Right ventricle myocardium superior (tissue), 1 donor: ENCODE data around the gene MVD. TPM values are rescaled to one million over a fixed set of nuclear protein-coding genes. Genes with fewer than 3 reads are reported as not detected.

Source experiments
- ATAC-seq: fragments of 200-7000 bp; cut with Tn5 transposase; one replicate; pipeline ENCODE4 v1.9.1; 2020; ENCODE audit warnings: mild to moderate bottlenecking; ENCODE audit not compliant: poor library complexity
- DNase-seq: peaks from one replicate; pipeline ENCODE4 v3.0.0-alpha.2; 2020
- intact Hi-C: fragments of 100-400 bp; cut with DNase I; formaldehyde crosslinking; loops from one replicate; pipeline ENCODE4 v1.11.2; 2022
- total RNA-seq: library from RNA; stranded (reverse); fragmentation: NEBNext Ultra II Directional; extraction: Animal tissue kit (Norgen Biotek cat#: 25700); gene quantifications from one replicate; pipeline ENCODE4 v1.2.1, GENCODE V29; 2021
- donor health status: DM: no; HTN: yes; CAD: no; lungs with severe emphysema.

Gene MVD
- total RNA-seq, 1 donor from 2014 or later, result 21.9 TPM

- DNase-seq, result no peak
- ATAC-seq, result no peak
- intact Hi-C loops, result no loop called here
Measured at GRCh38 chr16:88662222-88662842, 559 bp downstream of the MVD start.

- DNase-seq (no peak), ATAC-seq (no peak)
- intact Hi-C loops, result no loop called here
Measured at GRCh38 chr16:88661468-88661867, 1.4 kb downstream of the MVD start.

- ATAC-seq (no peak), DNase-seq (no peak)
- intact Hi-C loops, result no loop called here
Measured at GRCh38 chr16:88659160-88659559, 3.7 kb downstream of the MVD start.

- no peak for ATAC-seq
- intact Hi-C loops, result no loop called here
- DNase-seq, result no peak
Measured at GRCh38 chr16:88658714-88659113, 4.2 kb downstream of the MVD start.

DNA sequence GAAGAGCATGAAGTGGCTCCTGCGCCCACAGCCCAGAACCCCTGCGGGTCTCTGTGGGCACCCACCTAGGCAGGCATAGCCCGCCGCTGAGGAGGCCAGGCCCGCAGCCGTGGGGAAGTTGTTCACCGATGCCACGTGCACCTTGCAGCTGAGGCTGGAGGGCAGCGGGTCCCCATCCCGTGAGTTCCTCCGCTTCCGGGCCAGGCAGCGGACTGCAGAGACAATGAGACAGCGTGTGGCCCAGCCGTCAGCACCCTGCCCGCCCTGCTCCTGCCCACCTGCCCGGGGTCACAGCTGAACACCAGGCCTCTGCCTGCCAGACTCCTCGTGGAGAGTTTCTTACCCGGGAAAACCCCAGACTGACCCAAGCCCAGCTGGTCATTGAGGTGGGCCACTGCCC lies 5.5 kb downstream of the MVD start:
- ATAC-seq (no peak), DNase-seq (no peak)
- intact Hi-C loops, result no loop called here

- DNase-seq, result no peak
- ATAC-seq, result no peak
- intact Hi-C loops, result no loop called here
Measured at GRCh38 chr16:88656291-88656980, 6.5 kb downstream of the MVD start.

DNA sequence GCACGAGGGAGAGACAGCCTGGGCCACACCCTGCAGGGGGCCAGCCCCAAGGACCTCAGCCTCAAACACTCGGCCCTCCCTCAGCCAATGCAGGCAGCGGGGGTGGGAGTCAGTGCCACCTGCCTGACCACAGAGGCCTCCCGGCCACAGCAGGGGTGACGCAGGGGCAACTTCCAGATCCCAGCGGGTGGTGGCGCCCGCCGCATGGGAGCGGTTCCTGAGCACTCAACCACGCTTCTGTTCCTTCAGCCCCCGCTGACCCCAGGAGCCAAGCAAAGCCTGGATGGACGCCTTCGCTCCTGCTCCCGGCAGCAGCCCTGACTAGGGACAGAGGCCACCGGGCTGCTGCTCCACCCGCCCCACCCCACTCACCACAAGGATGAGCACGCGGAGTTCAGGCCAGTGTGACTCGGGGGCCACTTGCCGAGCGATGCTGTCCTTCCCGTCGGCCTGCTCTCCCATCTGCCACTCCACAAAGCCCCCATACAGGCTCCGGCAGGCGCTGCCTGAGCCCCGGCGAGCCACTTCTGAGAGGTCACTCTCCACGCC lies 7.1 kb downstream of the MVD start:
- DNase-seq (no peak), ATAC-seq (no peak)
- intact Hi-C loops, result no loop called here

- ATAC-seq (no peak), DNase-seq (no peak)
- intact Hi-C loops, result no loop called here
Measured at GRCh38 chr16:88655053-88655732, 7.7 kb downstream of the MVD start.

- intact Hi-C loops, result no loop called here
- ATAC-seq, result no peak
Measured at GRCh38 chr16:88654363-88655052, 8.4 kb downstream of the MVD start.

DNA sequence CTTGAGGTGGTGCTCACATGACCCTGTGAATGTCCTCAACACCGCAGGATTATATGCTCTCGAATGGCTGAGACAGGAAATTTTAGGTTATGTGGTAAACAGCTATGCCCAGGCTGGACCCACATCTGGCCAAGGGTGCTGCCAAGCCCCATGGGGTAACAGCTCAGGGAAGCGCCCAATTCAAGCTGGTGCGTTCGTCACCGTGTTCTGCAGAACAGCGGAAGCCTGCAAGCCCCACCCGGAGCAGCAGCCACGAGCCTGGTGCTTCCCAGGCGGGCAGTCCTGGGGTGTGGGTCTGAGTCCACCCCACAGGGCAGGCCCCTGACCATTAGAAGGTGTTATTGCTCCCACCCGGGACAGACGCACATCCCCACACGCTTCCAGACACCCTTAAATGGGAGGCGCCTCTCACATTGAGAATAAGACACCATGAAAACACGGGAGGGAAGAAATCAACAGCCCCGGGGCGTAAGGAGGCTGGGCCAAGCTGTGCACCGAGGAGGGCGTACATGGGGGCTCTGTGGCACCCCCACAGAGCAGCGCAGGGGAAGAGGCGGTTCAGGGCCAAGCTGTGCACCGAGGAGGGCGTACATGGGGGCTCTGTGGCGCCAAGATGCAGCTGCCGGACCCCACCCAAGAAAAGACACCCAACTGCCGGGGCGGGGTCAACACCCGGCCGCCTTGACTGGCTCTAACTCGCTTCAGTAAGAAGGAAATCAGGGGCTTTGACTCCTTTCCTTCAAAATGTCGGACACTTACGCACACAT lies 9.1 kb downstream of the MVD start:
- no peak for ATAC-seq
- intact Hi-C loops, result no loop called here
- no peak for DNase-seq

More at GRCh38 chr16:88654363-88655052, 8.4 kb downstream of the MVD start:
- DNase-seq, result no peak

DNA sequence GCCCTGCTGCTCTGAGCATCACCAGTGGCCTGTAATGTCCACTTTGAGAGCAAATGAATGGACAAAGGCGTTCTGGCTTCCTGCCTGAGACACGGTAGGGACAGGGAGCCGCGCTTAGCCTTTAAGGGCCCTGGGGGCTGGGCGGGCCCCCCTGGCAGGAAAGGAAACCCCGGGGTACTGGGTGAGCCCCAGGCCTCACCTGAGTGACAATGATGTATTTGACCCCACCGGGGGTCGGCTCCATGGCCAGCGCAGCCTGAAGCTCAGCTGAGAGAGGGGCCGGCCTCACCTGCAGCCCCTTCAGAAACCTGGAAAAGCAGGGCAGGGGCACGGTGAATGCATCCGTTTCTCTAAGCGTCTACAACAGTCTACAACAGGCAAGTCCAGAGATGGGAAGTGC lies 9.8 kb downstream of the MVD start:
- ATAC-seq (no peak), DNase-seq (no peak)
- intact Hi-C loops, result no loop called here

GRCh38 chr16:88652762-88653063 lies 10.2 kb downstream of the MVD start:
- DNase-seq, result no peak

GRCh38 chr16:88651989-88652761 lies 10.7 kb downstream of the MVD start:
- ATAC-seq (no peak), DNase-seq (no peak)
- intact Hi-C loops, result no loop called here

More at GRCh38 chr16:88652762-88653063, 10.2 kb downstream of the MVD start:
- intact Hi-C loops, result no loop called here
- ATAC-seq, result no peak

DNA sequence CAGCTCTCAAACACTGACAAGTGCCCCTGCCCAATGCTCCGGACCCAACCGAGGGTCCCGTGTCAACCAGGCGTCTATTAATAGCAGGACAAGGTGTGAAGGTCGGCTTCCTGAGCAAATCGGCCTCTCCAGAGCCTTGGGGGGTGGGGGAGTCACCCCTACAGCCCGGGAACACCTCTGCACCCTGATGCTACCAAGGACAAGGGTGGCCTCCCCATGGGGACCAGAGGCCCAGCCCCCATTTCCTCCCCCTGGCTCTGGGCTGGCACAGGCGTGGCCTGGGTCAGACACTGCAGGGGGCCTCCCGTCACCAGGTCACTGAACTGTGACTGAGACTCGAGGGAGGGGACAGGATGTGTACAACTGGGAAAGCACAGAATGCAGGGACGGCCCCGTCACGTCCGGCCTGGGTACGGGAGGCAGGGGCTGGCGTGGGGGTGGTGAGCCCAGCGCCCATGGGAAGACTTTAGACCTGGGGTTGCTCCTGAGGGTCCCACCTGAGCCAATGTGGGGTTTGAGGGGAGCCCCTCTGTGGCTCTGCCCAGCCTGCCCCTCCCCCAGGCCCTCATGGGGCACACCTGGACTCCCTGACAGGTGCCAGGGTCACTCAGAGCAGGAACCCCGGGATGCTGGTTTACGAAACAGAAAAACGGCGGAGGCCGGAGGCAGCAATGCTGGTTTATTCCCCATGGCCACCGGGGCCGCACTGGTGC lies 11.5 kb downstream of the MVD start:
- intact Hi-C loops, result no loop called here
- DNase-seq (peak; percentile 74), ATAC-seq (peak; percentile 34)

DNA sequence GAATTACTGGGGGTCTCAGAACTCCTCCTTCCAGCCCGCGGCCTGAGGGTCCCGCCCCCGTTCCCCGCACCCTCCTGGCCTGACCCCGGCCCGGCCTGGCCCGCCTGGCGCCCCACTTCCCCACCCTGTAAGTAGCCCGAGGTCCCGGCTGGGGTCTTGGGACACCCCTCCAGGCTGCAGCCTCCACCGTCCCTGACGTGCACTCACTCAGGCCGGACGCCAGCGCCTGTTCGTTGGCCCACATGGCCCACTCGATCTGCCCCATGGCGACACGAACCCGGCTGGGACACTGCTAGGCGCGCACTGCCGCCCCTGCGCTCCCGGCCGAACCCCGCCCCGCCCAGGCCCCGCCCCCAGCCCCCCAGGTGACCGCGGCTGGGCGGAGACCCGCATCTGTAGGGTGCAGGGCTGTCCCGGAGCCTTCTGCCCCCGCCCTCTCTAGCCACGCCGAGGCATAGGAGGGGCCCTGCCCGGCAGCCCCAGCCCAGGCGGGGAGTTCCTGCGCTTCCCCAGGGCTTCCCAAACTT lies 12.1 kb downstream of the MVD start, which contains the start of gene CYBA:
Gene CYBA (minus strand): TSS at position 305 of the 527 bp plus-strand sequence. CDS start 40 bp downstream, at position 265.
- intact Hi-C loops, result no loop called here
- peak; percentile 90 for DNase-seq
- peak; percentile 90 for ATAC-seq

GRCh38 chr16:88649924-88650748 lies 12.8 kb downstream of the MVD start:
- DNase-seq, result peak; percentile 70
- intact Hi-C loops, result no loop called here

More at GRCh38 chr16:88649924-88650748, 12.8 kb downstream of the MVD start:
- ATAC-seq, result peak; percentile 44
